CD4-positive, alpha-beta T cell treated with Interferon gamma for 1 hour (primary cell): Measurements from ENCODE around the gene TRIM9.

Source experiments
- DNase-seq: peaks from one replicate; pipeline ENCODE4 v3.0.0-alpha.2; 2020

TRIM9 gene

DNA sequence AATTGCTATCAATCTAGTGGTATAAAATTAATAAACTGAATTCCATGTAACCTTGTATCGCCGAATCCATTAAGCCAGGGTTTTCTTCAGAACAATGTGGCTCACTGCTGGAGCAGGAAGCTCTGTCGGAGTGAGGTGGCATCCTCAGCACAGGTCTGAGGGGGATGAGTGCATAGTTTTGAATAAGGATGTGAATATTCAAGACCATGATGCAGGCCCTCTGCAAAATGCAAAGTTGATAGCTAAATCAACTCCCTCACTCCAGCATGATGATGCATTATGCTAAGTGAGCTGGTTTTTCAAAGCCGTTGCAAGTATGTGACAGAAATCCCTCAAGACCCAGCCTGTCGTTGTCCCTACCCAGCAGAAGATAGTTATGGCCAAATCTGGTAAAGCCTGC is 53.0 kb downstream of the TRIM9 start:
- no peak for DNase-seq

DNA sequence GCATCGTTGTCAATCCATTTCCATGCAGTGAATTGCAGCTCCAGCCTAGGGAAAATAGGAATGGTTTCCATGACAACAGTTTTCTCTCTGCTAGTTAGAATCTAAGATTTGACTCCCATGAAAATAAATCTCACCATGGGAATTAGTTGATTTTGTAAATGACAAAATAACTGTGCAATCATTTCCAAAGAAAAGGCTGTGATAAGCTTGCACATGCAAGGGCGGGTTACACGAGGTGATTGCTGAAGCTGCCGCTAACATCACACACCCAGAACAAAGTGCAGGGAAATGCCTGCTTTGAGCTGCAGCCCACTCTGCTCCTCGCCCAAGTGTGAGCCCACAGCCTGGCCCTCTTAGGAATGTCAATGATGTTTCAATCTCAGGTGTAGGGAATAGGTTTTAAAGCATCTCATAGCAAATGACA is 53.8 kb downstream of the TRIM9 start:
- no peak for DNase-seq

DNA sequence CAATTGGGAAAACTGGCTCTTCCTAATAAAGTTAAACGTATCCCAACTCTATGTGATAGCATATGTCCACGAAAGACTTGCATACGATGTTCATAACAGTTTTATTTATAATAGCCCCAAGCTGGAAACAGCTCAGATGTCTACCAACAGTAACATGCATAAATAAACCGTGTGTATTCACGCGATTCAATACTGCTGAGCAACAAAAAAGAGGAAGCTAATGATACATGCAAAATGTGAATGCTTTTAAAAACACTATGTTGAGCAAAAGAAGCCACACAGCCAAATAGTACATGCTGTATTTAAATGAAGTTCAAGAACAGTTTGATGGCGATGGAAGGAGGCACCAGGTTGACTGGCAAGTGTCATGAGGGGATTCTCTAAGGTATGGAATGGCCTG is 55.7 kb downstream of the TRIM9 start:
- no peak for DNase-seq

- no peak for DNase-seq
Observed at GRCh38 chr14:51035611-51036192, 59.2 kb downstream of the TRIM9 start.

GRCh38 chr14:51028851-51029754 is 65.8 kb downstream of the TRIM9 start:
- DNase-seq = no peak

- no peak for DNase-seq
Observed at GRCh38 chr14:51028361-51028760, 66.5 kb downstream of the TRIM9 start.

DNA sequence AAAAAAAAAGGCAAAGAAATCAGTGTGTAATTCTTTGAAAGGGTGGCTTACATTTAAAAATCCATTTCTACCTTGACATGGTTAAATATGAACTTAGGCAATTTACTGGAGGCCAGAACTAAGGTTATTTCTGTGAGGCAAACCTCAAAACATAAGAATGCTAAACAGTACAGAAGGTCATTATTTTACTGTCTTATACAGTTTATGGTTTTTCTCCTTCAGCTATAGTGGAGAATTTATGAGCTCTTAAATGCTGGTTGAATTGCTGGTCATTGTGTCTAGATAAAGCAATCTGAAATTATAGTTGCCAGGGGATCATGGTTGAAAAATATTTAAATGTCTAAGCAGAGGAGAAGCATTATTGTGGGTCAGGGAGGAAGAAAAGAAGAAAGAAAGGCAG is 70.5 kb downstream of the TRIM9 start:
- no peak for DNase-seq

- no peak for DNase-seq
Observed at GRCh38 chr14:51023964-51024363, 70.9 kb downstream of the TRIM9 start.

DNA sequence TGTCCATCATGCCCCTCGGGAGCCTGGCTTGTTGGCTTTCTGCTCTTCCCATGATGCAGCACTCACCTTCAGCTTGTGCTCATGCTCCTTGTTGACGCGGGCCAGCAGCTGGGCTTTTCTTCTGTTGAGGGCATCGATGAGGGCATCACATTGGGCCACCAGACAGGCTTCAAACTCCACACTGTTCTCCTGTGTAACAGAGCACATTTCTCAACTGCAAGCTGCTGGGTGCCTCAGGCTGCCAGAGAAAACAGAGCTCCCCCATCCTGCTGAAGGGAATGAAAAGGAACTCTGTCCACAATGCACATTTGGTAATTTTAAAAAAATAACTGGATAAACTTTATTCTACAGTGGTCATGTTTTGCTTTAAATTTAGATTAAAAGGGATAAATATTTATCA is 72.1 kb downstream of the TRIM9 start:
- DNase-seq = no peak

- DNase-seq = no peak
Observed at GRCh38 chr14:51020024-51020710, 74.7 kb downstream of the TRIM9 start.

DNA sequence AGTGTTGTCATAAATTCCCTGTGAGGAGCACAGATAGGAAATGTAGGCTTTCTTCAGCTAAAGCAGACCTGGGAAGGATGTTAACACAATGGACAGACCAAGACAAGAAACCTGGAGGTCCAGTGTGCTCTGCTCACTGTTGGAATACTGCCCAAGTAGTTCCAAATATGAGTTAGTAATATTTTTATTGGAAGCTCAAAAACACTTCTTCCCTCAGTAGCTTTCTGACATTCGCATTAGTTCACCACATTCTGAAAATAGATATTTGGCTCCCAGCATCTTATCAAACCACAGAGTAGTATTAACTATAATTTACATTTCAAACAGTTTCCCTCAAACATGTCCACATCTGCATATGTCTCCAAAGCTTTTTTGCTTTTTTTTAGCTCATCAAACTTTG is 75.8 kb downstream of the TRIM9 start:
- DNase-seq = no peak

- DNase-seq = no peak
Observed at GRCh38 chr14:51018521-51018920, 76.4 kb downstream of the TRIM9 start.

GRCh38 chr14:51014625-51015024 is 80.3 kb downstream of the TRIM9 start:
- no peak for DNase-seq

DNA sequence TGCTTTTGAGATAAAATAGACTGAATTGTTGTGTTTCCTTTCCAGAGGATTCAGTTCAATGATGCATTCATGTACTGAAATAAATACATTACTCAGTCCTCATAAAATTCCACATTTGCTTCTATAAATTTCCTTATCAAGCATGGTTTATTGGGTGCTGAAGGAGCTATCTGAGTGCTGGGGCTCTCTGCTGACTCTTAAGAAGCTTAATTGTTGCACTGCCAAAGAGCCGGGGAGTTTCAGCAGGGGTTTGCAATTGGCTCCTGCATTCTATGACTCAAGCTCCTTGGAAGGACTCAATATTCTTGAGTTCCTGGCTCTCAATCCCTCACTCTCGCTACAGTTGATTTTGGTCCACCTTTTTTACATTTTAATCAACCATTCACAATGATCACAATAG is 80.8 kb downstream of the TRIM9 start:
- DNase-seq = no peak

DNA sequence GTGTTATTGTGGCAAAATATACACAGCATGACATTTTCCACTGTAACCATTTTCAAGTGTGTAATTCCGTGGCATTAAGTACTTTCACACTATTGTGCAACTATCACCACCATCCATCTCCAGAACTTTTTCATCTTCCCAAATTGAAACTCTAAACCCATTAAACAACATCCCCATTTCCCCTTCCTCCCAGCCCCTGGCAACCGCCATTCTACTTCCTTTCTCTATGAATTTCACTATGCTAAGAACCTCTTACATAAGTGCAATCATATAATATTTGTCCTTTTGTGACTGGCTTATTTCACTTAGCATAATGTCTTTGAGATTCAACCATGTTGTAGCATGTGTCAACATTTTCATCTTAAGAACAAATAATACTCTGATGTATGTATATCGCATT is 82.8 kb downstream of the TRIM9 start:
- DNase-seq = no peak

GRCh38 chr14:51008446-51008845 is 86.5 kb downstream of the TRIM9 start:
- DNase-seq = no peak

- DNase-seq = no peak
Observed at GRCh38 chr14:51006781-51007211, 88.1 kb downstream of the TRIM9 start.

GRCh38 chr14:51006324-51006723 is 88.6 kb downstream of the TRIM9 start:
- DNase-seq = no peak

DNA sequence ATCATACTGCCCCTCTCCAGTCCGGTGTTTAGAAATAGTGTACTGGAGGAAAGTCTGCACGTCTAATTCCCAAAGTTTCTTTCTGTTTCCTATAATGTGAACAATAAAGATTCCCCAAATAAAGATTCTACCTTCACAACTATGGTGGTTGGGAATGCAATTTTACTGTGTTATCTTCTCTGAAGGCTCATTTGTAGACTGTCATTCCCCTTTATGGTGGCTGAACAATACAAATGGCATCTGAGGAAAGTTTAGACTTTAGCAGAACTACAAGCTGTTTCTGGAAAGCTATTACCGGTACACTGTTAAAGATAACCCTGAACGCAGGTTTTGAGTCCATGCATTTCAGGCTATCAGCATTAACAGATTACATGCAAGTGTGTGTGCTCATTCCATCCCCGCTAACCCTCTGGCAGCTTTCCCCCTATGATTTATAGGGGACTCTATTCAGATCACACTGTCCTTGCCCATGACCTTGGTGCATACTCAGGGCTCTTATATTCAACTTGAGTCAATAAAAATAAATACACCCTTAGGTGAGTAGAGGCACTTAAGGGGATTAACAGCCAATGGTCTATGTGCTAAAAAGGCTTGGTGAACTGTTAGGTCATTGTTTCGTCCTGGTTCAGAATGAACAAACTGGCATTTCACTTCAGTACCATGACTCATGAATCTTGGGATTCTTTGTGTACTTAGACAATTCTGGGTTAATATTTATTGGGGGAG is 89.9 kb downstream of the TRIM9 start:
- DNase-seq = no peak

DNA sequence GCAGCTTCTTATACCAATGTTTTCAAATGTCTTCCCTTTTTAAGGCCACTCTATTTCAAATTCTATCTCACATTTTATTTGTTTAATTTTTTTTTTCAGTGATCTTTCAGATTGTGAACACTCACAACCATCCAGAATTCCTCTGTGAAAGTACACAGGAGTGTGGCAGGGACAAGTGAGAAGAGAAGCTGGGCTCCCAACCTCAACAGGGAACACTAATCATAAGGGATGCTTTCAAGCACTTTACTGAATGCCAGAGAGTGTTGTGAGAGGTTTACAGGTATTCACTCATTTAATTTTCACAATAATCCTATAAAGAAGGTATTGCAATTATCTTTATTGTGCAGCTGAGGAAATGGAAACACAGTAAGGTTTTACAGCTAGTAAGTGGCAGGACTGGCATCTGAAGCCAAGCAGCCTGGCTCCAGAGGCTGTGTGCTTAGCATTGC is 90.5 kb downstream of the TRIM9 start:
- DNase-seq = no peak

DNA sequence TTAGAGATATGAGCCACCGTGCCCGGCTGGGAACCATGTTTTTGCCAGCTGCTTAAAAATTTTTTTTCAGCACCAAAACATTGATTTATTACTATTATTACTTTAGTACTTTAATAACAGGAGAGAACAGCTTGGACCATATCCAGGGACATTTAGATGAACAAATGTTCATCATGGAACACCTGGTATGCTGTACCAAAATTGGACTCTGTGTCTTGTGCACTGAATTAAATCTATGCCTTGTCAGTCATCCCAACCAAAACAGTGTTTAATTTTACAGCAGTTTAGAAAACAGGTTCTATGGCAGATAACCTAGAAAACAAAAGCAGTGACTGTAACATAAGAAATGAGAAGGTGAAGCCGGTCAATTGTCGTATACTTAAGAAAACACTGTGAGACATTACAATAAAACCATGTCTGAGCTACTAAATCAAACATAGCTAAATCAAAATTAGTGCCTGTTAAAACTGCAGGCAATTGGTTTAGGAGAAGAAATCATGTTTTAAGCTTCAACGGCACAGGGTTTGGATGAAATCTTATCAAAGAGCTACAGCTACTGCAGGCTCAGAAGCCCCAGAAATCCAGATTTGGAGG is 92.4 kb downstream of the TRIM9 start:
- DNase-seq = no peak

DNA sequence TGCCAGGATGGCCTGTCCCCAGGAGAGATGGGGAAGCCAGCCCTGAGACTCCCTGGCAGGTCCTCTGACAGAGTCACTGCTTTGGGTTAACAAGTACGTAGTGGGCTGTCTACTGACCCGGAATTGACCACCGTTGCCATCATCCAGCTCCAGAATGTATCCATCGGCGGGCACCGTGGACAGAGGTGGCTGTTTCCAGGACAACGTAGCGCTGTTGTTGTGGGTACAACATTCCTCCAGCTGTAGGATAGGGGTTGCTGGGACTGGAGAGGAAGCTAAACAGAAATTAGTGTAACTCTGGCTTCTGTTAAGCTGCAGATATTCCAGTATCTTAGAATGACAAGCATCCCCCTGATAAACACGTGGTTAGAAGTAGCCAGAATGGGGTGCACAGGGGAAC is 94.3 kb downstream of the TRIM9 start:
- no peak for DNase-seq

DNA sequence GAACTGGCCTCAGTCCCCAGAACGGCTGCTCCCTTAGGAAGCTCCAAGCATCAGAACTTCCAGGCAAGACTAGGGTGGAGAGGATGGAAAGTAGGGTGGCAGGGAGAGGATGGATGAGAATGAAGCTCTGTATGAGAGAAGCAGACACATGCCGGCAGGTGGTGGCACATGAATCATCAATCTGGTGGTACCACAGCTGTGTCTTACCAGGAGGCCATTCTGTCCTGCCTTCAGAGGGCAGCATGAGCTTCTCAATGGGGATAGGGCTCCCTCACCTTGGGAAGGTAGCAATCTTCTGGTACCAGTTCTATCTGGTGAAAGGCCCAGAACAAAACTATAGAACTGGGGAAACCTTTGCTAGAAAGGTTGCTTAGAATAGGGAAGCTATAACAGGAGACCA is 95.2 kb downstream of the TRIM9 start:
- no peak for DNase-seq
